Right kidney (tissue), 1 donor: ENCODE measurements around the gene EXOC8.
"Not testable (repeated sequence)": the region's sequence is repeated elsewhere in the genome, so short reads cannot be mapped to it uniquely, and the experiment has no call there.

Experiments
- DNase-seq: peaks from one replicate; pipeline ENCODE4 v3.0.0-alpha.2; 2016

The EXOC8 gene

DNA sequence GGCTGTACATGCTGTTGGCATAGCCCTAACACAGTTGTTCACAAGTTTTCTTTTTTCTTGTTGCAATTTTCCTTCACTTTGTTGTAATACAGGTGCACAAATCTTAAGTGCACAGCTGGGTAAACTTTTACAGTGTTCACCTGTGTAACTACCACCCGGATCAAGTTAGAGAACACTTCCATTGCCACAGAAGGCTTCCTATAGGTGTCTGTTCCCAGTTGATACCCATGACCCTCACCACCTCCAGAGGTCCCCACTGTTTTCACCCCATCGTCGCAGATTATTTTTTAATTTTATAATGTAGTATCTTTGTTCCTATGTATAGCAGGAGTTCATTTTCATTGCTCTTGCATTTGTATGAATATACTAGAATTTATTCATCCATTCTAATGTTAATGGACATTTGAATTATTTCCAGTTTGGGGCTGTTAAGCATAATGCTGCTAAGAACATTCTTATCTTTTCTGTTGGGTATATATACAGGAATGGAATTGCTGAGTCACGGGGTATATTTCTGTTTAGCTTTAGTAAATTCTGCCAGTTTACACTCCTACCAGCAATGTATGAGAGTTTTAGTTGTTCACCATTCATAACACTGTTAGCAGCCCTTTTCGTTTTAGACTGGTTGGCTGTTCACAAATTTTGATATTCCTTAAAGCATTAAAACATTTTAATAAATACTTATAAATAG, 16.8 kb upstream of the EXOC8 start:
- no peak for DNase-seq

DNA sequence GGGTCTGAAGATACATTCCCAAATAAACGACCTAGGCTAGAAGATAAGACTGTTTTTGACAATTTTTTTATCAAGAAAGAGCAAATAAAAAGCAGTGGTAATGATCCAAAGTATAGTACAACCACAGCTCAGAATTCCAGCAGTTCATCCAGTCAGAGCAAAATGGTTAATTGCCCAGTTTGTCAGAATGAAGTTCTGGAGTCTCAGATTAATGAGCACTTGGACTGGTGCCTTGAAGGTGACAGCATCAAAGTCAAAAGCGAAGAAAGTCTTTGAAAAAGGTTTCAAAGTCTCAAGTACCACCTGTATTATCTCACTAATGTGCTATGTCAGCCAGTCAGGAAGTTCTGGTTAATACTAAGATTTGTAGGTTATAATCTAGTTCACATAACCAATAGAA, 15.4 kb upstream of the EXOC8 start:
- no peak for DNase-seq

DNA sequence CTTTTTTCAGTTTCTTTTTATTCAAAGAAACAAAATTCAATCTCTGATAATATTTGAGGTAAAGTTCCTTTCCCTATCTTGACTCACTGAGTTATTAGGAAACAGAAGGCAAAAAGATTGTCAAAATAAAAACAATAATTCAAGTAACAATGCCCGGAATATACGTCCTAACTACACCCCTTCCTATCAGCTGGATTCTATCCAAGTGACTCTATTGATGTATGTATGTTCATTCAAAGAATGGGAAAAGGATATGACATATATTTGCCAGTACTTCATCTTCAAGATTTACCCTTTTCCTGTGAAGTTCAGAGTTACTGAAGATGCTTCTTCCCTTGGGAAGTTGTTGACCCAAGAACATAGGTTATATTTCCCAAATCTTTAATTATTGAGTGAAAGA, 14.2 kb upstream of the EXOC8 start:
- no peak for DNase-seq

DNA sequence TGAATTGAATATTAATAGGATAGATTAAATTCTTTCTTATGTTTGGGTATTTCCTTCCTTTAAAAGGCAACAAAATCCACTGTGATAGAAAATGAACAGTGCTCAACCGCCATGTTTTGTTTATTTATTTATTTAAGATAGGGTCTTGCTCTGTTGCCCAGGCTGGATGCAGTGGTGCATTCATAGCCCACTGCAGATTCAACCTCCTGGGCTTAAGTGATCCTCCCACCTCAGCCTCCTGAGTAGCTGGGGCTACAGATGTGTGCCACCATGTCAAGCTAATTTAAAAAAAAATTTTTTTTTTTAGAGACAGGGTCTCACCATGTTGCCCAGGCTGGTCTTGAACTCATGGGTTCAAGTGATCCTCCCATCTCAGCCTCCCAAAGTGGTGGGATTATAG, 11.2 kb upstream of the EXOC8 start:
- not testable (repeated sequence) for DNase-seq

DNA sequence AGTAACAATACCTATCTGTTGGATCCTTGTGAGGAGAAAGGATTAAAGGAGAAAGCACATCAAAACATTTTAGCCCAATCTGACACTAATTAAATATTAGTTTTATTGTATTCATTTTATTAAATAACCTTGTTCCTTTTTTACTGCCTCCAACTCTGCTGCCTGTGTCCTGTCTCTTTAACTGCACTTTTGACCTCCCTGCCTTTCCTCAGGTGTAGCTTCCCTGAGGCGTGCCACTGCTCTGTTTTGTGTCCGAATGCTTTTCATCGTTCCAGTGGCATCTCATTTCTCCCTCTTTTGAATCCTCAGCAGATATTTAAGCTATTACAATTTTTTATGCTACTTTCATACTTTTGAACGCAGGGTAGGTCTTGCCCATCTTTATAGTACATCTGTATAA, 10.8 kb upstream of the EXOC8 start:
- no peak for DNase-seq

DNA sequence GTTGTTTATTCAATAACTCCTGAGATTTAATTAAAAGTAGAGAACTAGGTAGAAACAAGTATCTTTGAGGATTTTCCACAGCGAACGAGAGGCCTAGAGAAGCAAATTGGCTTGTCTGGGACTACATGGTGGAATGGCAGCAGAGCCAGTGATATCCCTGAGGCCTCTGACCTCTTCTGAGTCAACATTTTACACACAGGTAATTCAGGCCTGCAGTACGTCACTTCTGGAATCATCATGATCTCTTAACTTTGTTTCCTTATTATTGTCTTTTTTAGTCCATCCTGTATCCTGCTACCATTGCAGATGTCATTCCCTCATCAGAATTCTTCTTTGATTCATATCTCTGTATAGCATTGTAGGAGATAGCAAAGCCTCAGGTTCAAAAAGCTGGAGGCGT, 10.3 kb upstream of the EXOC8 start:
- DNase-seq, result no peak

DNA sequence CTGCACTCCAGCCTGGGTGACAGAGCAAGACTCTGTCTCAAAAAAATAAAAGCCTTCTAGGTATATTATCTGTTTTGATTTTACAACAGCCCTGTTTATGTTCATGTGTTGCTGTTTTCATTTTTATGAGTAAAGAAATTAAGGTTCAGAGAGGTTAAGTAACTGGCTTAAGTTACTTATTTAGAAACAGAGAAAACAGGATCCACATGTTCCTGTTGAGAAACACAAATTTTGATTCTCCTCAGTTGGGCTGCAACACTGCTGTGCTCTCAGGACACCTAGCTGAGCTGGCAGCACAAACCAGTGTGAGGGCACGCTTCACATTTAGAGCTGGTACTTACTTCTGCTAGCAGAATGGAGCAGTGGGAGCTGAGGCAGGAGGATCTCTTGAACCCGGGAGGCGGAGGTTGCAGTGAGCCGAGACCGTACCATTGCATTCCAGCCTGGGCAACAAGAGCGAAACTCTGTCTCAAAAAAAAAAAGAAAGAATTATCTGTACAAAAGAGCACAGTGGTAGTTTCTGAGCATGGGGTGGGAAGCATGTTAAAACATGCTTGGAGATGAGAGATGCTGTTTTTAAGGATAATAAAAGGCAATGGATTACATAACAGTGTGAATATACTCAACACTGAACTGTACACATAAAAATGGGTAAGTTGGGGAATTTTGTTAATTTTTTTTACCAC, 2.8 kb upstream of the EXOC8 start:
- no peak for DNase-seq

DNA sequence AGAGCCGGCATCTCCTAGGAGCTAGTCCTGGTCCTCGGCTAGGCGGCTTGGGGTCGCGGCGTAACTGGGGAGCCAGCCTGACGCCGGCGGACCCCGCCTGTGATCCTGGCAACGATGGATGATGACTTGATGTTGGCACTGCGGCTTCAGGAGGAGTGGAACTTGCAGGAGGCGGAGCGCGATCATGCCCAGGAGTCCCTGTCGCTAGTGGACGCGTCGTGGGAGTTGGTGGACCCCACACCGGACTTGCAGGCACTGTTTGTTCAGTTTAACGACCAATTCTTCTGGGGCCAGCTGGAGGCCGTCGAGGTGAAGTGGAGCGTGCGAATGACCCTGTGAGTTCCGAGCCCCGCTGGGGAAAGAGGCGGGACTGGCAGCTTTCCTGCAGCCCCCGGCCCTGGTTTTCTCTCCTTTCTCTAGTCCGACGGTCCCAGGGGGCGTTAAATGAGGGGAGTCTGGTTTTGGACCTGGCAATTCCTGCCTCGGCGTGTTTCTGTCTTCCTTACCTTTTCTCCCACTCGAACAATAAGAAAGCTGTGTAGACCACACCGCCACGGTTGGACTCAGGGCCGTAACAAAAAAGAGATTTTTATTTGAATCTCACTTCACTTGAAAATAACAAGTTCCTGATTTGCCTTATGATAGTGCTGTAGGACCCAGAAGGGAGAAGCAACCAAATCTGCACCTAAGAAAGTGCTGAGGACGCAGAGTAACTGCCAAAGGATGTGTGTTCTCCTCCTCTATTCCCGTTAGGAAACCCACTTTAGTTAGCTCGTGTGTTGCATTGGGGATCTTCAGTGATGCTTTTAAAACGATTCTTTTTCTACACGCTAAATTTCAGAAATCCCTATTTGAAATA, 847 bp upstream of the EXOC8 start, which contains the start of gene SPRTN:
SPRTN (plus strand) TSS at position 24 of the 859 bp plus-strand sequence; CDS start at position 115, 91 bp downstream.
- DNase-seq, result no peak

DNA sequence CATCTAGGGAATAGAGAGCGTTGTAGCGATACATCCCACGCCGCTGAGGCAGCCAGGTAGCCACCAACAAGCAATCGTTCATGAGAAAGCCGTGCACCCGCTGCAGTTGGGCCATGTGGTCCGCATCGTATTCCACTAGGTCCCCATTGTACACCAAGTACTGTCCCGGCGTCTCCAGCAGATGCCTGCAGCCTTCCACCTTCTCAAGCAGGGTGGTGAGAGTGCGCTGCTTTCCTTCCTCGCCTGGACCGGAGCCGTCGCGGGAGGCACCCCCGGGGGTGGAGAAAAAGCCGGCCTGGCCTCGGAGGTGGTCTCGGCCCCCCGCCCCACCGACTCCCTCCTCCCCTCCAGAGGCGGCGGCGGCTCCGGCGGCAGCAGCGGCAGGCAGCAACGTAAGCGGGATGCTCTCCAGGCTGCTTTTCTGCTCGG, 595 bp downstream of the EXOC8 start:
- no peak for DNase-seq

DNA sequence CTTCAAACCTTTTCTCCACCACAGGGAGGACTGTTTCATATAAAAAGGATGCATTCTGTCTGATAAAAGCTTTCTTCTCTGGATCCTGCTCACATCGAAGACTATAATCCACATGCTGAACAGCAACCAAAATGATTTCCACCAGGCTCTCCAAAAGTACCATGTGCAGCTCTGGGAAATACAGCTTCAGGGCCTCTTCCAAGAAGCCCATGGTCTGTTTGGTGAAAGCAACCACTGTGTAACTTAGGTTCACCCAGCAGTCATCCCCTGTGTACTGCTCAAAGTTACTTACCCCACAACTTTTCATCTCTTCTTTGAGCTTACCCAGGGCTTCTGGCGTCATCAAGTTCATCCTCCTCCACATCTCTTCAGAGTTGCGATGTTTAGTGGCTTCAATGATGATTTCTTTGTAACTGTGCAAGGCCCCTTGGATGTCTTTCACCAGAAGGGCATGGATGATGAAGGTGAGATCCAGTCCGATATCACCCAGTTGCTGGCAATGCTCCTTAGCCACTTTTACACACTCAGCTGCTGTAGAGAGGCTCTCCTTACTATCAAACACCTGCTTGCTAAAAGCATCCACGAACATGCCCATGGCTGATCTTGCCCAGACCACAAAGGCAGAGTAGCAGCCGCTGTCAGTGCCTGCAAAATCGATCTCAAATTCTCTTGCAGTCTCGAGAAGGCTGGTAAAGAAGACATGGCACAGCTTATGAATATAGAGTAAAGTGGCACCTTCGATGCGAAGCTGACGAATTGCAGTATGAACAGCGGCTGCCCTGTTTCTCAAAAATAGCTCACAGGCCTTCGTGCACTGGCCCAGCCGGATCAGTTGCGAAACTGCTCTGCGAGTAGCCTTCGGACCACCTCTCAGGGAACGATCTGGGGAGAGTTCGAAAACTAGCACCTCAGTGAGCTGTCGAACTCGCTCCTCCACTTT, 1.7 kb downstream of the EXOC8 start:
- DNase-seq, result no peak

DNA sequence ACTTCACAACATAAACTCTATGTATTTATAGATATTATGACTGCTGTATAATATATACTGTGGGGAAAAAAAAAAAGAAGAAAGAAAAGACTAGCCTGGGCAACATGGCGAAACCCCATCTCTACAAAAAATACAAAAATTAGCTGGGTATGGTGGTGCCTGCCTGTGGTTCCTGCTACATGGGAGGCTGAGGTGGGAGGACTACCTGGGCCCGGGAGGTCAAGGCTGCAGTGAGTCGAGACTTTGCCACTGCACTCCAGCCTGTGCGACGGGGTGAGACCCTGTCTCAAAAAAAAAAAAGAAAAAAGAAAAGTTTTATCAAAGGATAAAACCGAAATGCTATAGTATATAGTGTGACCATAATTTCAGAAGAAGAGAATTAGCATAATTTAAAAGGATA, 2.7 kb downstream of the EXOC8 start:
- no peak for DNase-seq

DNA sequence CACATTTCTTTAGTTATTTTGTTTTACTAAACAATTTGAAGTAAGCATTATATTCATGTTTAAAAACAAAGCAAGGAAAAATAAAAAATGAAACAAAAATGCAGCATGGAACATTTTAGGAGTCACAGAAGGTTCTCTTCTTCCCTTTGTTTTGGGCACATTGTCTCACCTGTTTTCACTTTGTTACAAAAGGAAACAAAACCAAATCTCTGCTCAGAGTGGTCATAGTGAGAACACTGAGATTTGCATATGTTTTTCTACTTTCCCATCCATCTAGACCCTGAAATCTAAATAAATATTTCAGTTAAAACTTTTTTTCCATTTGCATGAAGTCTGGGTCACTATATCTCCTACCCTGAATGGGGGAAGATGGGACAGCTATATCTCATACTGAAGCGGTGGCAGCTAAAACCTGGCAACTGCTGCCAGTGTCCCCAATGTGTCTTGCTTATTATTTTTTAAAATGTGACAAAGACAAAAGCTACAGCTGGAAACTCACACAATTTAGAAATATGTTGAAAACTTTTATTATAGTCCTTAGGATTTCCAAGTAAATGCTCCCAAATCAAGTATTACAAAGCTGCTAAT, 3.5 kb downstream of the EXOC8 start:
- DNase-seq, result peak; percentile 6

DNA sequence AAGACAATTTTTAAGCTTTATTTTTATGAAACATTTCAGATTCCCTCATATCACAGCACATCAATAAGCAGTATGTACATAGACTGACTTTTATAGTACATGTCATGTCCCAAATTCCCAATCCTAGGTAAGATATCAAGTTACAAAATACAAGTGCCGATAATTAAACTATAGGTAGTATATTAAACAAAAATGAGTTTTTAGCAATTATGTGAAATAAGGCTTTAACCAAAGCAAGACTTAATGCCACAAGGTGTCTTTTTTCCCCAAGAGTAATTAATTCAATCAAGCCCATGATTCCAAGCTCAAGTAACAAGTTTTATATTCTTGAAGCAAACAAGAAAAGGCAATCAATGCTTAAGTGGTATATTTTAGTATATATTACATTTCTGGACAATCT, 4.9 kb downstream of the EXOC8 start:
- DNase-seq, result no peak

DNA sequence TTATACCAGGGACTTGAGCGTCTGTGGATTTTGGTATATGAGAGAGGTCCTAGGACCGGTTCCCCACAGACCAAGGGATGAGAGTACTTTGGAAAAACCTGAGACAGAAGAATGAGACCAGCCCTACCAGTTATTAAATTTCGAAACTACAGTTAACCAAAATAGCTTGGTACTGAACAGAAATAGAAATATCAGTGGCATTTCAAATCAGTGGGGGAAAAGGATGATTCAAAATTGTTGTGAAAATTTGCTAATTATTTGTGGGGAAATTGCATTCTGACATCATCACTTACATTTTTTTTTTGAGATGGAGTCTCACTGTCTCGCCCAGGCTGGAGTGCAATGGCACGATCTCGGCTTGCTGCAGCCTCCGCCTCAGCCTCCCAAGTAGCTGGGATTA, 8.2 kb downstream of the EXOC8 start:
- no peak for DNase-seq

DNA sequence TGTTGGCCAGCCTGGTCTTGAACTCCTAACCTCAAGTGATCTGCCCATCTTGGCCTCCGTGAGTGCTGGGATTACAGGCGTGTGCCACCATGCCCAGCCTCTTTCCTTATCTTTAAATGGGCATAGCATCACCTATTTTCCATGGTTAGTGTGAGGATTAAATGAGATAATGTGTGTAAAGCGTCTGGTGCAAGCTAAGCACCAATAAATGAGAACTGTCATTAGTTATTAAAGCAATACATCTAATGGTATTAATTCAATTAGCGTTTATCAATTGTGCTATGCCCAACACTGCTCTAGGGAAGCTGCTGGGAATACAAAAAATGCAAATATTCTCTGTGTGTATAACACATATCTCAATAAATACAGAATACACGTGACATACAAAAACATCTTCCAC, 10.0 kb downstream of the EXOC8 start:
- DNase-seq, result no peak

DNA sequence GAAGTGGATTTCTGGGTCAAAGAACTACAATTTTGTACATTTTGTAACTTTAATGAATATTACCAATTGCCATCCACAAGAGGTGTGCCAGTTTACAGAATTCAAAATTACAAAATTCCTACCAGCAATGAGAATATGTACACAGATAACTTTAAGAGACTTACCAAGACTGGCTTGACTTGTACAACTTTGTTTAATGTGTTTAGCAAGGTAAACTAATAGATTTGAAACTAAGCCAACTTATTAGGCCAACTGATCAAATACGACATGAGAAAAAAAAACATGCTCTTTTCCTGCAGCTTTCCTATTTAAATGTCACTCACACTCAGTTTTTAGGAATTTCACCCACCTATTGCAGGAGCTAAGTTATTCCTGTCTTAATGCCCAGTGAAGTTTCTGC, 11.4 kb downstream of the EXOC8 start:
- no peak for DNase-seq

DNA sequence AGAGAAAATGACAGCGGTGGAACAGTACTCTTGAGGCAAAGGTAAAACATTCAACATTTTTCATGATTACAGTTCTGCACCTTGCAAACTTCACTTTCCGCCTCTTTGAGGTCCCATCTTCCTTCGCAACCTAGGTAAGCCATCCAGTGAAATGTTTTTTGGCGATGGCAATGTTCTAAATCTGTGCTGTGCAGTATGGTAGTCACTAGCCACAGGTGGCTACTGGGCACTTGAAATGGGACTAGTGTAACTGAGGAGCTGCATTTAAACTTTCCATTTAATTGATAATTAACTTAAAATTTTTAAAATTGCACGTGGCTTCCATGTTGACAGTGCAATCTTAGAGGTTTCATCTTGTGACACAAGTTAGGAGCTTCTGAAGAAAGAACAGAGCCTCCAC, 13.0 kb downstream of the EXOC8 start:
- DNase-seq, result no peak

DNA sequence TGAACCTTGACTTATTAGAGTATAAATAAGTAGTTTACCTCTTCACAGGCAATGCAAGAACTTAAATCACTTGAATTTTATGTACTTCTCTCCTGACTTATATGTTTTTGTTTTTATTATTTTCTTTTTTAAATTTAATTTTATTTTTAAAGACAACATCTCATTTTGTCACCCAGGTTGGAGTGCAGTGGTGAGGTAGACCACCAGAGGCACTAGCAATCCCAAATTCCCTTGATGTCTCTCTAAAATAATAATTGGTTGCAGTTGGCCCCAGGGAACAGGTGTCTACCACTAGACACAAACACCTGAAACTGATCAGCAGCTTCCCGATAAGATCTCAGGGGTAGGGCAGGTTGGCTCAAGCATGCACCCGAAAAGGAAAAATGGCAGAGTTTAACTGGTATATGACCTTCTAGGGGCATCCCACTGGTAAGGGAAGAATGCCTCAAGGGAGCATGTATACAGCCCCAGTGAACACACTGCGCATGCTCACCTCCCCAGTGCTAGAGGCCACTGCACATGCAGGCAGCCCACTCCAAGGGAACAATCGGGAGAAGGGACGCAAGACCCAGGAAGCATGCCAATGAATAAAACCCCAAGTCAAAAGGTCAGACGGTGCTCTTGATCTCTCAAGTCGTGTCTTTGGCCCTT, 14.6 kb downstream of the EXOC8 start:
- DNase-seq, result no peak

DNA sequence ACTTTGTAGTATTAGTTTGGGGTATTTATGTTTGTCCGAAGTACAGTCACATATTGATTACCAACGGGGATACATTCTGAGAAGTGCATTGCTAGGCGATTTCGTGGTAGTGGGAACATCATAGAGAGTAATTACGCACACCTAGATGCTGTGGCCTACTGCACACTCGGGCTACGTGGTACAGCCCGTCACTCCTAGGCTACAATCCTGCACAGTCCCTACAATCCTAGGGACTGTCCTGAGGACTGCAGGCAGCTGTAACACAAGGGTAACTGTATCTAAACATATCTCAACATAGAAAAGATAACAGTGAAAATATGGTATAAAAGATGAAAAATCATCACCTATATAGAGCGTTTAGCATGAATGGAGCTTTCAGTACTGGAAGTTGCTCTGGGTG, 18.6 kb downstream of the EXOC8 start:
- no peak for DNase-seq

DNA sequence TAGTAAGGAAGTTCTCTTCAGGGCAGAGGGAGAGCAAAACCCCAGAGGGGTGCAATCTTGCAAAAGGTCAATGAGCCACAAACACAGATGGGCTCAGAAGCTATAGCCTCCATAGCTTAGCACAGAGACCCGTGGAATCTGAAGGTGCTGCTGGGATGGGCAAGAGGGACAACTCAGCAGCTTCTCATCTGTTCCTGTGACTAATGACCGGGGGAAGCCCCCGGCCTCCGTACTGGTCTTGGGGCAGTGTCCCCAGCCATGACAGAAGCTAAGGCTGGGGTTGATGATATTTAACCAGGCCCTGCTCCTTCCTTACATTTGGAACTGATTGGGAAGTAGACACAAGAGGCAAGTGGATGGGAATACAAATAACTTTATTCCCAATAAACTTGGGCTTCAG, 19.1 kb downstream of the EXOC8 start:
- DNase-seq, result no peak

DNA sequence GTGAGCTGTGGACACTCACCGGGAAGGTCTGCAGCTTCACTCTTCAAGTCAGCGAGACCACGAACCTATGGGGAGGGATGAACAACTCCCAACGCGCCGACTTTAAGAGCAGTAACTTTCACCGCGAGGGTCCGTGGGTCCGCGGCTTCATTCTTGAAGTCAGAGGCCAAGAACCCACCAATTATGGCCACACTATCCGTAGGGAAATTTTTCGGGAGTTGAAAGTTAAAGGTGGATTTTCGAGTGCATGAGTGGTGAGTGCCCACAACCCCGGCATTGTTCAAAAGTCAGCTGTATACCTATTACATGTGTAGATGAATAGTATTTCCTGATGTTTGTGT, 19.7 kb downstream of the EXOC8 start:
- DNase-seq, result no peak
